Smooth muscle cell (in vitro differentiated cells): Measurements from ENCODE around the gene RALGAPA2. TPM values are rescaled to one million over a fixed set of nuclear protein-coding genes. Genes with fewer than 3 reads are reported as not detected.

Source experiments
- DNase-seq: peaks from one replicate; lab custom pipeline; 2025; ENCODE audit not compliant: unreplicated experiment; lab: John Stamatoyannopoulos, UW
- H2AFZ ChIP-seq: fragments of 200-600 bp; sonication (generic); 2 replicates; pipeline ENCODE4 v1.6.0; 2016; ENCODE audit warnings: antibody characterized with exemption, low read depth, mild to moderate bottlenecking
- H3F3A ChIP-seq: fragments of 200-600 bp; sonication (generic); 2 replicates; pipeline ENCODE4 v1.6.0; 2017; ENCODE audit warnings: antibody characterized with exemption, low read depth
- H3K27ac ChIP-seq: fragments of 200-600 bp; sonication (generic); 2 replicates; pipeline ENCODE4 v1.5.1; 2016; ENCODE audit warnings: low read depth, mild to moderate bottlenecking
- H3K27me3 ChIP-seq: fragments of 200-600 bp; sonication (generic); 2 replicates; pipeline ENCODE4 v1.6.1; 2016; ENCODE audit warnings: low read depth, mild to moderate bottlenecking
- H3K36me3 ChIP-seq: fragments of 200-600 bp; sonication (generic); 2 replicates; pipeline ENCODE4 v1.5.1; 2016; ENCODE audit warnings: low read depth
- H3K4me1 ChIP-seq: fragments of 200-600 bp; sonication (generic); 2 replicates; pipeline ENCODE4 v1.5.1; 2016; ENCODE audit warnings: low read depth
- H3K4me2 ChIP-seq: fragments of 200-600 bp; sonication (generic); 2 replicates; pipeline ENCODE4 v1.6.0; 2016; ENCODE audit warnings: mild to moderate bottlenecking
- H3K4me3 ChIP-seq: fragments of 200-600 bp; sonication (generic); 2 replicates; pipeline ENCODE4 v1.5.1; 2016; ENCODE audit warnings: mild to moderate bottlenecking
- H3K79me2 ChIP-seq: fragments of 200-600 bp; sonication (generic); 2 replicates; pipeline ENCODE4 v1.6.0; 2016; ENCODE audit warnings: low read depth, mild to moderate bottlenecking
- H3K9ac ChIP-seq: fragments of 200-600 bp; sonication (generic); 2 replicates; pipeline ENCODE4 v1.6.0; 2016; ENCODE audit warnings: low read depth
- H3K9me3 ChIP-seq: fragments of 200-600 bp; sonication (generic); replicated peaks from 2 replicates; pipeline ENCODE4 v1.5.1; 2016; ENCODE audit warnings: low read depth
- H4K20me1 ChIP-seq: fragments of 200-600 bp; sonication (generic); 2 replicates; pipeline ENCODE4 v1.6.0; 2016; ENCODE audit warnings: low read depth
- CTCF ChIP-seq: fragments of 200-600 bp; sonication (generic); IDR thresholded peaks from 2 replicates; pipeline ENCODE4 v1.5.1; 2017; ENCODE audit warnings: borderline replicate concordance, mild to moderate bottlenecking, antibody characterized with exemption; ENCODE audit not compliant: insufficient read depth, poor library complexity, severe bottlenecking
- WGBS: methylation state at CpG from one replicate; pipeline ENCODE4 v1.1.7; 2016; ENCODE audit warnings: low lambda C conversion rate; 5-methylcytosine and 5-hydroxymethylcytosine counted together
- polyA plus RNA-seq: library from polyadenylated mRNA; unstranded; fragments of >200 nt; fragmentation: Nextera tagmentation; extraction: Ambion mirVana; gene quantifications from 2 replicates; pipeline ENCODE4 v1.2.1, GENCODE V29; 2016
- total RNA-seq: library from RNA; depleted of rRNA; stranded (reverse); fragments of >200 nt; gene quantifications from 2 replicates; pipeline ENCODE4 v1.2.3, GENCODE V29; 2014

Gene RALGAPA2
- total and polyA plus RNA-seq, 2 experiments from 2014 or later = 3.5 to 6.2 TPM

GRCh38 chr20:20530428-20531151, 181.9 kb downstream of the RALGAPA2 start:
- Histone ChIP-seq H3K4me2 (no peak overlapping the region), H3K9ac (no peak overlapping the region), H4K20me1 (no peaks in the 10 kb centered on the region), H2AFZ (no peak overlapping the region), H3K79me2 (no peaks in the 10 kb centered on the region), H3K27me3 (no peaks in the 10 kb centered on the region), H3K36me3 (no peaks in the 10 kb centered on the region), H3F3A (no peaks in the 10 kb centered on the region), H3K27ac (no peak overlapping the region), H3K4me3 (no peak overlapping the region), H3K4me1 (no peaks in the 10 kb centered on the region), H3K9me3 (no peaks in the 10 kb centered on the region)
- 96% methylated on average over 7 of the region's 7 CpGs for WGBS
- DNase-seq = no peak
- TF ChIP-seq CTCF = no peak

GRCh38 chr20:20529597-20529996, 182.8 kb downstream of the RALGAPA2 start:
- Histone ChIP-seq H3K36me3 (no peaks in the 10 kb centered on the region), H2AFZ (no peak overlapping the region)

GRCh38 chr20:20528861-20529260, 183.6 kb downstream of the RALGAPA2 start:
- Histone ChIP-seq H3F3A (no peaks in the 10 kb centered on the region), H3K36me3 (no peaks in the 10 kb centered on the region), H3K27me3 (no peaks in the 10 kb centered on the region), H3K27ac (no peak overlapping the region), H3K79me2 (no peaks in the 10 kb centered on the region), H4K20me1 (no peaks in the 10 kb centered on the region), H3K4me2 (no peak overlapping the region), H3K4me1 (no peaks in the 10 kb centered on the region), H3K9me3 (no peaks in the 10 kb centered on the region), H2AFZ (no peak overlapping the region), H3K4me3 (no peak overlapping the region), H3K9ac (no peak overlapping the region)
- no peak for DNase-seq
- 91% methylated on average over 3 of the region's 3 CpGs for WGBS
- no peak for TF ChIP-seq CTCF

More at GRCh38 chr20:20529597-20529996, 182.8 kb downstream of the RALGAPA2 start:
- H3K9ac ChIP-seq = no peak overlapping the region
- H3K27ac ChIP-seq = no peak overlapping the region
- no peaks in the 10 kb centered on the region for H3K27me3 ChIP-seq
- H3K4me2 ChIP-seq = no peak overlapping the region
- no peaks in the 10 kb centered on the region for H3K9me3 ChIP-seq
- TF ChIP-seq CTCF = no peak
- 83% methylated on average over 4 of the region's 4 CpGs for WGBS
- H3K79me2 ChIP-seq = no peaks in the 10 kb centered on the region
- no peak overlapping the region for H3K4me3 ChIP-seq
- H4K20me1 ChIP-seq = no peaks in the 10 kb centered on the region
- DNase-seq = no peak
- no peaks in the 10 kb centered on the region for H3F3A ChIP-seq
- H3K4me1 ChIP-seq = no peaks in the 10 kb centered on the region

- Histone ChIP-seq H4K20me1 (no peaks in the 10 kb centered on the region), H3K9me3 (no peaks in the 10 kb centered on the region), H3F3A (no peaks in the 10 kb centered on the region), H3K4me1 (no peaks in the 10 kb centered on the region), H3K79me2 (no peaks in the 10 kb centered on the region), H3K27ac (no peak overlapping the region), H3K27me3 (no peaks in the 10 kb centered on the region), H3K36me3 (no peaks in the 10 kb centered on the region), H3K4me3 (no peak overlapping the region), H3K4me2 (no peak overlapping the region), H2AFZ (no peak overlapping the region), H3K9ac (no peak overlapping the region)
- no peak for TF ChIP-seq CTCF
- 93% methylated on average over 4 of the region's 4 CpGs for WGBS
- no peak for DNase-seq
These were observed 184.8 kb downstream of the RALGAPA2 start for GRCh38 chr20:20527661-20528060.
